ENCODE measurements around the gene ANKRD44.

Gene ANKRD44

DNA sequence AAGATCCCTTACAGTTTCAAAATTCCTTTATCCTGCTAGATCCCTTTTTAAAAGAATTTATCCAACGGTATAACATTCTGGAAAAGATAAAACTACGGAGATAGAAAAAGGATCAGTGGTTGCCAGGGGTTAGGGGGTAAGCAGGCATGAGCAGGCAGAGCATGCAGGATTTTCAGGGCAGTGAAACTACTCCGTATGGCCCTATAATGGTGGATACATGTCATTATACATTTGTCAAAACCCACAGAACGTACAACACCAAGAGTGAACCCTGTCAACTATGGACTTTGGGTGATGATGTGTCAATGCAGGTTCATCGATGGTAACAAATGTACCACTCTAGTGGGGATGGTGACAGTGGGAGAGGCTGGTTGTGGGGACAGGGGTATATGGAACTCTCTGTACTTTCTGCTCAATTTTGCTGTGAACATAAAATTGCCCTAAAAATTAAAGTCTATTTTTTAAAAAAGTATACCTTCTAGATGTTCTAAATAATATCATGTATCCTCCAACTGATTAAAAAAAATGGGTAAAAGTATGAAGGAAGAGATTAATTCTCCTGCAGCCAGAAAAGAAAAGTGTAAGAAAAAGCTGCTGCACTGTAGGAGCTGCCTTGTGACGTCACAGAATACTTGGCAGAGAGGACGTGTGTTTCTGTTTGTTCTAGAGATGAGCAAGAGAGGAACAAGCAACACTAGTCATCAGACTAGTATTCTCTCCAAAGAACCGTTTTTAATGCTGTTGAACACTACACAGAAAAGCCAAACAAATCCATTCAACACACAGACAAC is 23.6 kb downstream of the ANKRD44 start:
- no peak for DNase-seq

DNA sequence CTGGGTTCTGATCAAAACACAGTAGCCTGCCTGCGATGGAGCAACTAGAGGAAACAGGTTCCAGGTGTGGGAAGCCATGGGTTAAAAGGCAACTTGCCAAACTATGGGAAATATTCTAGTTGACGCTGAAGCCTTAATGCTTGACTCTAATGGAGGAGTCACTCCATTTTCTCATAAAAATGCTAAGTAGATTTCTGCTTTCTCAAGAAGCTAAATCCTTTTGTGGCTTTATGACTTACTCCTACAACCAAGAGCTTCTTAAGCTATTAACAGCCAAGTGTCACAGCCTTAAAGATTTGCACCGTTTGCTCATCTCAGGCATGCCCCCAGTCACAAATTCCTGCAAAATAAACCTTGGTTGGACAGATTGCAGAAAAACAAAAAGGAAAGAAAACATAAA is 25.2 kb downstream of the ANKRD44 start:
- no peak for DNase-seq

GRCh38 chr2:197284956-197285355 is 25.6 kb downstream of the ANKRD44 start:
- no peak for DNase-seq

DNA sequence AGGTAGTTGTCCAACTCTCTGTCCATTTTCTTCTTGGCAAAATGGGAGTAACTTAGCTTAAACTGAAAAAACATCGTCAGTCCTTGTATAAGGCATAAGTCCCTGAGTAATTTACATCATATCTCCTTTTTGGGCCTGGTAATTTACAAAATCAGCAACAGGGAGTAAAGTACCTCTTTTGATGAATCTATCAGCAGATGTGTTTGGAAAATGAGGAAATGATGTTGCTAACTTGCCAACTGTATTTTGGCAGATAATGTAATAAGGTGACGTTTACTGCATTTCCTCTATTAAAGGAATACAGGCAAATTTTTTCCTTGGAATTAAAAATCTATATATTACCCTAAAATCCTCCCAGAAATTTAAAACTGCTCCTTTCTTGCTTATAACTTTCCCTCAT is 29.2 kb downstream of the ANKRD44 start:
- DNase-seq, result no peak

GRCh38 chr2:197280015-197280702 is 30.4 kb downstream of the ANKRD44 start:
- DNase-seq, result no peak

GRCh38 chr2:197278799-197279763 is 31.5 kb downstream of the ANKRD44 start:
- no peak for DNase-seq

GRCh38 chr2:197277794-197278193 is 32.8 kb downstream of the ANKRD44 start:
- DNase-seq, result peak in 1 of 3 experiments; percentile 8

- no peak for DNase-seq
Observed at GRCh38 chr2:197276156-197276555, 34.4 kb downstream of the ANKRD44 start.

DNA sequence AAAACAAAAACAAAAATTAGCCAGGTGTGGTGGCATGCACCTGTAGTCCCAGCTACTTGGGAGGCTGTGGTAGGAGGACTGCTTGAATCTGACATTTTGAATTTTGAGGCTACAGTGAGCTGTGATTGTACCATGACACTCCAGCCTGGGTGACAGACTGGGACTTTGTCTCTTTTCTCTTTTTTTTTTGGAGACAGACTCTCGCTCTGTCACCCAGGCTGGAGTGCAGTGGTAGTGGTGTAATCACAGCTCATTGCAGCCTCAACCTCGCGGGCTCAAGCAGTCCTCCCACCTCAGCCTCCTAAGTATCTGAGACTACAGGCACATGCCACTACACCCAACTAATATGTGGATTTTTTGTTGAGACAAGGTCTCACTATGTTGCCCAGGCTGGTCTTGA is 35.6 kb downstream of the ANKRD44 start:
- DNase-seq, result no peak

GRCh38 chr2:197274349-197274748 is 36.2 kb downstream of the ANKRD44 start:
- no peak for DNase-seq

DNA sequence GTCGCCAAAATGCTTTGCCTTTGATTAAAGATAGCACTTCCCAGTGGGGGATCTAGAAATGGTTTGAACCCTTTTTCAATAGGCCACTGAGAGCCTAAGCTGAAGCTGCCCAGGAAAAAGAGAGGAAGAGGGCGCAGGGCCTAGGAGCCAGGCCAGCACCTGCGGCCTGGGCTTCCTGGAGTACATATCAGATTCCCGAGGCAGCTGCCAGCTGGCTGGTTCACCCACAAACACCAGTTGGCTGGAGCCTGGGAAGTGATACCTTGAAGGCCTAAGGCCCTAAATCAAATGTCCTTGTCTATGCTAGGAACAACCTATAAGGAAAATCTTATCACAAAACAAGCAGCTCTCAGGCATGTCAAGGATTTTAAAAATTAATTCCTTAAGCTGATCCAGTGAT is 37.1 kb downstream of the ANKRD44 start:
- DNase-seq, result peak; percentile 53 to 76 (median 57)

DNA sequence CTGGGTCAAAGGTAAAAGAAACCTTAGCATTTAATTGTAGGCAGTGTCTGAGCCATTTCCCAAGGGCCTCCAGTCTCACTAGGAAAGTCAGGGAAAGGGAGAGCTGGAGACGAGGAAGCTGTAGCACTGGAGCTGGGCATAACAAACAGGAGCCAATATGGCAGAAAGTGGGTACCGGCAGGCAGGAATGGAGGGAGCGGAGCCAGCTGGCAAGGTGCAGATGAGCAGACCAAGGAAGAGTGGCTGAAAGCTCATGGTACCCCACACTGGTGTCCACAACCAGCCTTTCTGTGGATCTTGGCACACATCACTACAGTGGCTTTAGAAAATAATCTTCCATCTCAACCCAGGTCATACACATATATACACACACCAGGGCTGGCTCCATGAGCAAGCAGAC is 40.0 kb downstream of the ANKRD44 start:
- DNase-seq, result no peak

- DNase-seq, result no peak
Observed at GRCh38 chr2:197269815-197270214, 40.8 kb downstream of the ANKRD44 start.

- DNase-seq, result peak; percentile 3 to 57 (median 4)
Observed at GRCh38 chr2:197268786-197269584, 41.6 kb downstream of the ANKRD44 start.

DNA sequence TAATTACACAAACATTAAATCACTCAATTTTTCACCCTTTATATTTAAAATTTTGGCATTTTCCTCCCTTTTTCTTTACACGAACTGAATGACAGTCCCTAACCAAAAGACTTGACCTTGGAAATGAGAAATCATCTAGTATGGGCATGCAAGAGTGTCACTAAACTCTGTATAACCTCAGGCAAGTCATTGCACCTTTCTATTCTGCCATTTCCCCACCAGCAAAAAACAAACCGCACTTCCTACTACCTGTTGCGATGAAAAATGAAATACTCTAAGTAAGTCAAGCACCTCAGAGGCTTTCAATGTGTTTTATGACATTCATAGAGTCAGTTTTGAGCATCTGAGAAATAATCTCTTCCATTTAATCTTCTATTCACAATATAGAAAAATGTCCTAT is 44.1 kb downstream of the ANKRD44 start:
- DNase-seq, result no peak

GRCh38 chr2:197265924-197266323 is 44.7 kb downstream of the ANKRD44 start:
- DNase-seq, result no peak

GRCh38 chr2:197265036-197265435 is 45.5 kb downstream of the ANKRD44 start:
- DNase-seq, result no peak

DNA sequence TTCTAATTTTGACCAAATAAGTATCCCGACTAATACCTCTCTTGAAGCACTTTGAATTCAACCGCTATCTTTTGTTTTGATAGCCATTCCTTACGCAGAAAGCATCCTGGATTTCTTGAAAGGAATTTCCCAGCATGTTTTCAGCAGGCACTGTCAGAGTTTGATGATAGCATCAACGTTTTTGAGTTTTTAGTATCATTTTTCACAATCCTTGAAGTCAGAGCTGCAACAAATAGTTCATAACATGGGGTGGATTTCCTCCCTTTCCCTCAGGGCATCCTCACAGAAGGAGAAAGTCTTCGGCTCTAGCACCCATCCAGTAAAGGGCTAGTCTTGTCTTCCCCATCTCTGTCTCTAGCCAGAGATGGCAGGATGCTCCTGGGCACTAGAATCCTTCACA is 46.2 kb downstream of the ANKRD44 start:
- DNase-seq, result no peak

GRCh38 chr2:197263077-197263476 is 47.5 kb downstream of the ANKRD44 start:
- no peak for DNase-seq

DNA sequence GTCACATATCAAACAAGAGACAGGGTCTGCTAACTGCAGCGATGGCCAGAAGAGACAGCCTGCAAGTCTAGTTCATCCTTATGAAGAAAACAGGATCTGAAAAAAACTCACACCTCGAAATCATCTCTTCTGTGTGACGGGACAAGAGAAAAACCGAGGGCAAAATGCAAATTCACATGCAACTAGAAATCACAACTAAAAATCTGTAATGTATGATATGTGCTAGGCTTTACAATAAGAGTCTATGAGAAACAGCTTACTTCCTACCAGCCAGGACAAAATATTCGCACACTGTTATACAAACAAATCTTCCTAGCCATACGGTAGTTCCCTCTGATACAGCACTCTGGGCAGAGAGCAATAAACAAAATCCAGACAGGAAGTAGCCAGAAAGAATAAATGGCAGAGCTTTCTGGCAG is 48.8 kb downstream of the ANKRD44 start:
- peak in 1 of 3 experiments; percentile 16 for DNase-seq

- DNase-seq, result no peak
Observed at GRCh38 chr2:197259470-197259999, 51.0 kb downstream of the ANKRD44 start.

DNA sequence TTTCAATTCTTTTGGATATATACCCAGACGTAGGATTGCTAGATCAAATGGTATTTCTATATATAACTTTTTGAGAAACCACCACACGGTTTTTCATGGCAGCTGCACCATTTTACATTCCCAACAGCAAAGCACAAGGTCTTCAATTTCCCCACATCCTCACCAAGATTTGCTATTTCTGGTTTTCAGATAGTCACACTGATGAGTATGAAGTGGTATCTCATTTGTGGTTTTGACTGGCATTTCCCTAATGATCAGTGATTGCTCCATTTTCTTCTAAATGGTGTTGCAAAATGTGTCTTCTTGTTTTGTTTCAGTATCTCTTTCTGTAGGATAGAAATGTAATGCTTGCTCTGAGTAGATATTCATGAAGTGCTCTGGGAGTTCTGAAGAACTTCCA is 52.0 kb downstream of the ANKRD44 start:
- DNase-seq, result no peak

Data from NCI-H1417 (cell line).